M059J (cell line): ENCODE results near the gene CHSY1. TPM values are rescaled to one million over a fixed set of nuclear protein-coding genes. Genes with fewer than 3 reads are reported as not detected.

ENCODE experiments used
- DNase-seq: peaks from one replicate; pipeline ENCODE4 v3.0.0-alpha.2; 2012; ENCODE audit warnings: low read depth
- total RNA-seq: library from RNA; depleted of rRNA; stranded (reverse); fragments of >200 nt; shearing (Covaris generic); gene quantifications from 2 replicates; pipeline ENCODE4 v1.2.3, GENCODE V29; 2014

Gene CHSY1
- total RNA-seq, 1 experiment from 2014 or later, result 52.1 TPM

GRCh38 chr15:101211897-101212296, 40.0 kb downstream of the CHSY1 start:
- DNase-seq, result no peak

GRCh38 chr15:101210466-101210865, 41.4 kb downstream of the CHSY1 start:
- DNase-seq, result no peak

- no peak for DNase-seq
These were observed 41.8 kb downstream of the CHSY1 start for GRCh38 chr15:101210058-101210457.

GRCh38 chr15:101209285-101209845, 42.5 kb downstream of the CHSY1 start:
- DNase-seq, result no peak

- peak; percentile 65 for DNase-seq
These were observed 44.0 kb downstream of the CHSY1 start for GRCh38 chr15:101207867-101208288.

GRCh38 chr15:101206176-101206591, 45.7 kb downstream of the CHSY1 start:
- DNase-seq, result peak; percentile 90

GRCh38 chr15:101204739-101205535, 46.9 kb downstream of the CHSY1 start:
- DNase-seq, result no peak

- DNase-seq, result no peak
These were observed 48.1 kb downstream of the CHSY1 start for GRCh38 chr15:101203607-101204189.

GRCh38 chr15:101203029-101203573, 48.7 kb downstream of the CHSY1 start:
- DNase-seq, result no peak

- DNase-seq, result peak; percentile 98
These were observed 50.3 kb downstream of the CHSY1 start for GRCh38 chr15:101201411-101202174.

- DNase-seq, result no peak
These were observed 51.7 kb downstream of the CHSY1 start for GRCh38 chr15:101200181-101200580.

- DNase-seq, result peak; percentile 54
These were observed 53.0 kb downstream of the CHSY1 start for GRCh38 chr15:101198800-101199199.

GRCh38 chr15:101198031-101198575, 53.7 kb downstream of the CHSY1 start:
- DNase-seq, result no peak

- DNase-seq, result no peak
These were observed 57.2 kb downstream of the CHSY1 start for GRCh38 chr15:101194546-101195125.

- DNase-seq, result no peak
These were observed 57.9 kb downstream of the CHSY1 start for GRCh38 chr15:101193806-101194545.

- DNase-seq, result no peak
These were observed 58.7 kb downstream of the CHSY1 start for GRCh38 chr15:101193120-101193644.

- no peak for DNase-seq
These were observed 59.8 kb downstream of the CHSY1 start for GRCh38 chr15:101192081-101192480.

- DNase-seq, result no peak
These were observed 60.6 kb downstream of the CHSY1 start for GRCh38 chr15:101191242-101191641.

- no peak for DNase-seq
These were observed 61.7 kb downstream of the CHSY1 start for GRCh38 chr15:101190092-101190595.
